ENCODE measurements around the gene MARCHF11. TPM values are rescaled to one million over a fixed set of nuclear protein-coding genes. Genes with fewer than 3 reads are reported as not detected.

Gene MARCHF11
- total RNA-seq (not detected), total RNA-seq (0 to 0.09 (median 0) reads per million in 172 experiments)
- not detected for polyA plus RNA-seq (2013, experiment 1 of 2)
- not detected for polyA plus RNA-seq (2013, experiment 2 of 2)

- ChIA-PET POLR2A (no interaction called here), CTCF (no interaction called here)
- Mint-ChIP-seq H3K27me3 (peaks cover 67% of the 10 kb centered on the region), H3K9me3 (peaks cover 4% of the 10 kb centered on the region), H3K36me3 (ENCODE audit: low read depth) (peaks cover 3% of the 10 kb centered on the region), H3K4me1 (ENCODE audit: low read depth) (peaks cover 4% of the 10 kb centered on the region), H3K27ac (no peak within 1 kb of the TSS), H3K4me3 (no peak within 1 kb of the TSS)
- ATAC-seq (ENCODE audit: poor library complexity) (no peak), DNase-seq (no peak)
- Histone ChIP-seq H3K27ac (ENCODE audit: low read depth in 1 of 2, low read length in 2 of 2) (no peak within 1 kb of the TSS), H3K27me3 (ENCODE audit: control insufficient read depth in 1 of 2, insufficient read depth in 2 of 2, low read length in 2 of 2) (peaks cover 15 to 46% of the 10 kb centered on the region in 2 experiments), H3K4me1 (ENCODE audit: insufficient read depth, low read length) (no peaks in the 10 kb centered on the region), H3K4me3 (ENCODE audit: low read length) (no peak within 1 kb of the TSS), H3K9me3 (ENCODE audit: control insufficient read depth in 1 of 2, insufficient read depth in 1 of 2, low read length in 2 of 2) (peaks cover 5 to 11% of the 10 kb centered on the region in 2 experiments), H3K36me3 (ENCODE audit: insufficient read depth, low read length) (no peaks in the 10 kb centered on the region)
- intact Hi-C loops (cut with DNase I, micrococcal nuclease): no loop called here
- no peak for TF ChIP-seq CTCF (IDR thresholded peaks at IDR 0.05)
Observed at GRCh38 chr5:16179511-16179935, at the start of gene MARCHF11. MARCHF11 (minus strand) TSS chr5:16179791; CDS start chr5:16179575, 216 bp downstream.

- Histone ChIP-seq H3K4me1 (ENCODE audit: insufficient read depth, low read length) (no peaks in the 10 kb centered on the region), H3K27me3 (ENCODE audit: control insufficient read depth in 1 of 2, insufficient read depth in 2 of 2, low read length in 2 of 2) (no peaks in the 10 kb centered on the region), H3K27ac (ENCODE audit: low read depth in 1 of 2, low read length in 2 of 2) (no peak overlapping the region), H3K36me3 (ENCODE audit: insufficient read depth, low read length) (no peaks in the 10 kb centered on the region), H3K4me3 (ENCODE audit: low read length) (no peak overlapping the region), H3K9me3 (ENCODE audit: control insufficient read depth in 1 of 2, insufficient read depth in 1 of 2, low read length in 2 of 2) (peaks cover 0 to 7% of the 10 kb centered on the region in 2 experiments)
- TF ChIP-seq CTCF (IDR thresholded peaks at IDR 0.05): no peak
- Mint-ChIP-seq H3K27ac (no peak overlapping the region), H3K36me3 (ENCODE audit: low read depth) (no peaks in the 10 kb centered on the region), H3K27me3 (no peaks in the 10 kb centered on the region), H3K4me3 (no peak overlapping the region), H3K9me3 (no peaks in the 10 kb centered on the region), H3K4me1 (ENCODE audit: low read depth) (no peaks in the 10 kb centered on the region)
- ChIA-PET CTCF (no interaction called here), POLR2A (no interaction called here)
- ATAC-seq (ENCODE audit: poor library complexity) (no peak), DNase-seq (no peak)
- intact Hi-C loops (cut with DNase I, micrococcal nuclease): no loop called here
Observed at GRCh38 chr5:16225927-16226326, 46.3 kb upstream of the MARCHF11 start.

GRCh38 chr5:16192311-16192710, 12.7 kb upstream of the MARCHF11 start:
- H3K27ac ChIP-seq (ENCODE audit: low read depth in 1 of 2, low read length in 2 of 2): no peak overlapping the region
- H3K4me3 Mint-ChIP-seq: no peak overlapping the region
- intact Hi-C loops (cut with DNase I, micrococcal nuclease): no loop called here
- no peak for ATAC-seq (ENCODE audit: poor library complexity)
- H3K27ac Mint-ChIP-seq: no peak overlapping the region
- H3K27me3 ChIP-seq (ENCODE audit: control insufficient read depth in 1 of 2, insufficient read depth in 2 of 2, low read length in 2 of 2): no peaks in the 10 kb centered on the region
- peaks cover 6% of the 10 kb centered on the region for H3K9me3 Mint-ChIP-seq
- POLR2A ChIA-PET: no interaction called here
- peaks cover 0 to 15% of the 10 kb centered on the region in 2 experiments for H3K9me3 ChIP-seq (ENCODE audit: control insufficient read depth in 1 of 2, insufficient read depth in 1 of 2, low read length in 2 of 2)
- H3K36me3 ChIP-seq (ENCODE audit: insufficient read depth, low read length): no peaks in the 10 kb centered on the region
- no peaks in the 10 kb centered on the region for H3K36me3 Mint-ChIP-seq (ENCODE audit: low read depth)
- no peak for DNase-seq
- H3K27me3 Mint-ChIP-seq: no peaks in the 10 kb centered on the region
- no peaks in the 10 kb centered on the region for H3K4me1 ChIP-seq (ENCODE audit: insufficient read depth, low read length)
- no peaks in the 10 kb centered on the region for H3K4me1 Mint-ChIP-seq (ENCODE audit: low read depth)
- H3K4me3 ChIP-seq (ENCODE audit: low read length): no peak overlapping the region
- TF ChIP-seq CTCF (IDR thresholded peaks at IDR 0.05): no peak
- CTCF ChIA-PET: no interaction called here

Data from CD4-positive, alpha-beta T cell (primary cell).